WTC11 (cell line): ENCODE results near the gene CFAP251. TPM values are rescaled to one million over a fixed set of nuclear protein-coding genes. Genes with fewer than 3 reads are reported as not detected.

ENCODE experiments used
- ATAC-seq: fragments of 200-7000 bp; cut with Tn5 transposase; 2 replicates; pipeline ENCODE4 v1.10.0; 2021; ENCODE audit warnings: mild to moderate bottlenecking, moderate library complexity
- CTCF ChIA-PET: fragments of 300-600 bp; sonication (Branson Sonifier 250); formaldehyde crosslinking; loops from one replicate; lab custom pipeline; 2021; ENCODE audit warnings: antibody characterized with exemption; lab: Charles Lee
- POLR2A ChIA-PET: fragments of 350-600 bp; sonication (Branson Sonifier 250); formaldehyde crosslinking; loops from one replicate; lab custom pipeline; 2021; ENCODE audit warnings: antibody characterized with exemption; lab: Charles Lee
- DNase-seq: peaks from one replicate; pipeline ENCODE4 v3.0.0; 2021; ENCODE audit warnings: low spot score
- H3K27ac Mint-ChIP-seq: 2 replicates; pipeline ENCODE4 v1.8.0; 2021; ENCODE audit warnings: mixed read lengths
- H3K27me3 Mint-ChIP-seq: 2 replicates; pipeline ENCODE4 v1.8.0; 2021; ENCODE audit warnings: low read depth, mild to moderate bottlenecking, moderate library complexity, mixed read lengths
- H3K36me3 Mint-ChIP-seq: 2 replicates; pipeline ENCODE4 v1.8.0; 2021; ENCODE audit warnings: mixed read lengths
- H3K4me1 Mint-ChIP-seq: 2 replicates; pipeline ENCODE4 v1.8.0; 2022; ENCODE audit warnings: mixed read lengths
- H3K4me3 Mint-ChIP-seq: 2 replicates; pipeline ENCODE4 v1.8.0; 2021; ENCODE audit warnings: mild to moderate bottlenecking, moderate library complexity, mixed read lengths
- H3K9me3 Mint-ChIP-seq: 2 replicates; pipeline ENCODE4 v1.8.0; 2021; ENCODE audit warnings: mixed read lengths
- CBFB ChIP-seq: sonication (generic); formaldehyde crosslinking; IDR thresholded peaks from 2 replicates; pipeline ENCODE4 v1.8.1; 2022; ENCODE audit warnings: mild to moderate bottlenecking, low read depth, missing genetic modification reagents
- CREB1 ChIP-seq: sonication (generic); formaldehyde crosslinking; IDR thresholded peaks from 2 replicates; pipeline ENCODE4 v1.8.0; 2023; ENCODE audit warnings: mild to moderate bottlenecking, missing genetic modification reagents
- CREM ChIP-seq: sonication (generic); formaldehyde crosslinking; IDR thresholded peaks from 2 replicates; pipeline ENCODE4 v1.8.1; 2022; ENCODE audit warnings: mild to moderate bottlenecking, missing genetic modification reagents, moderate library complexity
- GABPB1 ChIP-seq: sonication (generic); formaldehyde crosslinking; IDR thresholded peaks from 2 replicates; pipeline ENCODE4 v1.8.1; 2023; ENCODE audit warnings: mild to moderate bottlenecking, missing genetic modification reagents
- IRF2 ChIP-seq: sonication (generic); formaldehyde crosslinking; IDR thresholded peaks from 2 replicates; pipeline ENCODE4 v1.8.0; 2022; ENCODE audit warnings: low read depth, missing genetic modification reagents, borderline replicate concordance
- NR2C2 ChIP-seq: sonication (generic); formaldehyde crosslinking; IDR thresholded peaks from 2 replicates; pipeline ENCODE4 v1.8.0; 2022; ENCODE audit warnings: mild to moderate bottlenecking, missing genetic modification reagents
- PRDM15 ChIP-seq: sonication (generic); formaldehyde crosslinking; IDR thresholded peaks from 2 replicates; pipeline ENCODE4 v1.8.0; 2022; ENCODE audit warnings: missing genetic modification reagents
- USF1 ChIP-seq: sonication (generic); formaldehyde crosslinking; IDR thresholded peaks from 2 replicates; pipeline ENCODE4 v1.8.0; 2022; ENCODE audit warnings: mild to moderate bottlenecking, missing genetic modification reagents
- ZBTB43 ChIP-seq: sonication (generic); formaldehyde crosslinking; IDR thresholded peaks from 2 replicates; pipeline ENCODE4 v1.8.1; 2023; ENCODE audit warnings: mild to moderate bottlenecking, missing genetic modification reagents
- ZNF219 ChIP-seq: sonication (generic); formaldehyde crosslinking; IDR thresholded peaks from 2 replicates; pipeline ENCODE4 v1.8.0; 2023; ENCODE audit warnings: missing genetic modification reagents, mild to moderate bottlenecking, borderline replicate concordance
- ZNF281 ChIP-seq: sonication (generic); formaldehyde crosslinking; IDR thresholded peaks from 2 replicates; pipeline ENCODE4 v1.8.0; 2023; ENCODE audit warnings: mild to moderate bottlenecking, missing genetic modification reagents
- ZNF425 ChIP-seq: fragments of 250-450 bp; sonication (Bioruptor Pico); conservative IDR thresholded peaks from 2 replicates; pipeline ENCODE4 v1.9.0; 2021; ENCODE audit warnings: mild to moderate bottlenecking
- ZNF512 ChIP-seq: sonication (generic); formaldehyde crosslinking; IDR thresholded peaks from 2 replicates; pipeline ENCODE4 v1.8.1; 2022; ENCODE audit warnings: missing genetic modification reagents, borderline replicate concordance
- total RNA-seq: library from RNA; stranded (reverse); gene quantifications from 3 replicates; pipeline ENCODE4 v1.2.3, GENCODE V29; 2021

Gene CFAP251
- total RNA-seq, 1 experiment from 2014 or later = 3.1 TPM

- CTCF ChIA-PET = interaction anchor here (4.2 kb wide), 1 partner anchor 111 kb away, joined by 25 read pairs; the partner anchor contains the start of gene CFAP251
- DNase-seq = no peak
- H3K4me1 Mint-ChIP-seq = peaks cover 27% of the 10 kb centered on the region
- H3K36me3 Mint-ChIP-seq = no peaks in the 10 kb centered on the region
- H3K4me3 Mint-ChIP-seq = no peak overlapping the region
- POLR2A ChIA-PET = no interaction called here
- H3K9me3 Mint-ChIP-seq = no peaks in the 10 kb centered on the region
- ATAC-seq = no peak
- H3K27me3 Mint-ChIP-seq = no peaks in the 10 kb centered on the region
- TF ChIP-seq ZNF219 = no peak
- TF ChIP-seq ZNF281 = no peak
- no peak for TF ChIP-seq ZNF425 (CRISPR knock-in tag)
- TF ChIP-seq NR2C2 (CRISPR knock-in tag) = no peak
- no peak for TF ChIP-seq IRF2 (CRISPR knock-in tag)
- TF ChIP-seq ZBTB43 (CRISPR knock-in tag) = no peak
- no peak for TF ChIP-seq PRDM15 (CRISPR knock-in tag)
- no peak for TF ChIP-seq GABPB1
- no peak for TF ChIP-seq CREM (CRISPR knock-in tag)
- no peak for TF ChIP-seq USF1 (CRISPR knock-in tag)
- TF ChIP-seq CREB1 (CRISPR knock-in tag) = no peak
- no peak for TF ChIP-seq CBFB (CRISPR knock-in tag)
- TF ChIP-seq ZNF512 = no peak
- H3K27ac Mint-ChIP-seq = 0 out of 2 replicates have a peak overlapping the region, but pooled peaks have one; percentile 65
These were observed 110.6 kb downstream of the CFAP251 start for GRCh38 chr12:122028905-122029560.
